ENCODE measurements around the gene FEM1B.

DNA sequence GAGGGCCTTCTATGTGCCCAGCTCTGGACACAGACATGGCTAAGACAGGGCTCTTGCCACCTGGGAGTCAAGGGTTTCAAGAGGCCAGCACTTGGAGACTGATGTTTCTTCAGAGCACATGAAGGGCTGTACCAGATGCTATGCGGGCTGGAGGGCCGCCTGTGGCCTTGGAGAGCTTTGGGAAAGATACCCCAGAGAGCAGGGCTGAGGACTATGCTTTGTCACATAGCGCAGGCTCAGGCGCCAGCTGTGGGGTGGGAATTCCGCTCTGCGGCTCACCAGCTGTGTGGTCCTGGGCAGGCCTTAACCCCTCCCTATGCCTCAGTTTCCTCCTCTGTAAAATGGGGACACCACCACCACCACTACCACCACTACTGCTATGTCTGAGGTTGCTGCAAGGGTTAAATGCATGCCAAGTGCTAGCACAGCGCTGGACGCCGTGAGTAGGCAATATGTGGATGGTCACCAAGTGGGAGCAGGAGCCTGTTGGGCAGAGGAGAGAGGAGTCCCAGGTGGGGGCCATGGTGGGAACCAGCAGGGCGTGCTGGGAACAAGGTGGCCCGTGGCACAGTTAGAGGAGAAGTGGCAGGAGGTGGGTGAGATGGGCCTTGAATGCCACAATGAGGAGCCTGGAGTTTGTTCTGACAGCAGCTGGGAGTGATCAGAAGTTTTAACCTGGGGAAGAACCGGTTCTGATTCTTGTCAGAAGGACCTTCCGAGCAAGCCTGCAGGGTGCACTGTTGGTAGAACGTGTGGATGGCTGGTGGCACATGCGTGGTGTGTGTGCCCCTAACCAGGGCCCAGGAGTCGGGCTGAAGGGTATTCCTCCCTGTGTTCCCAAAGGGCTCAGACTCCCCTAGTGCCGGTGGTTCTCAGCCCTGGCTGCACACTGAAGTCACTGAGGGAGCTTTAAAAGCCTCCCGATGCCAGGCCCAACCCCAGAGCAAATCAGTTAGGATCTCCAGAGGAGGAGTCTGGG lies 41.7 kb downstream of the FEM1B start:
- TF ChIP-seq, protein P1, sequence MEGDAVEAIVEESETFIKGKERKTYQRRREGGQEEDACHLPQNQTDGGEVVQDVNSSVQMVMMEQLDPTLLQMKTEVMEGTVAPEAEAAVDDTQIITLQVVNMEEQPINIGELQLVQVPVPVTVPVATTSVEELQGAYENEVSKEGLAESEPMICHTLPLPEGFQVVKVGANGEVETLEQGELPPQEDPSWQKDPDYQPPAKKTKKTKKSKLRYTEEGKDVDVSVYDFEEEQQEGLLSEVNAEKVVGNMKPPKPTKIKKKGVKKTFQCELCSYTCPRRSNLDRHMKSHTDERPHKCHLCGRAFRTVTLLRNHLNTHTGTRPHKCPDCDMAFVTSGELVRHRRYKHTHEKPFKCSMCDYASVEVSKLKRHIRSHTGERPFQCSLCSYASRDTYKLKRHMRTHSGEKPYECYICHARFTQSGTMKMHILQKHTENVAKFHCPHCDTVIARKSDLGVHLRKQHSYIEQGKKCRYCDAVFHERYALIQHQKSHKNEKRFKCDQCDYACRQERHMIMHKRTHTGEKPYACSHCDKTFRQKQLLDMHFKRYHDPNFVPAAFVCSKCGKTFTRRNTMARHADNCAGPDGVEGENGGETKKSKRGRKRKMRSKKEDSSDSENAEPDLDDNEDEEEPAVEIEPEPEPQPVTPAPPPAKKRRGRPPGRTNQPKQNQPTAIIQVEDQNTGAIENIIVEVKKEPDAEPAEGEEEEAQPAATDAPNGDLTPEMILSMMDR (IDR thresholded peaks at IDR 0.05) = no peak
- TF ChIP-seq POLR2A (IDR thresholded peaks at IDR 0.05) (no peak), EP300 (IDR thresholded peaks at IDR 0.05) (no peak), POLR2AphosphoS5 (IDR thresholded peaks at IDR 0.05) (no peak)

Measured in stomach (tissue), 4 donors.